Measurements from ENCODE around the gene TMEM17. TPM values are rescaled to one million over a fixed set of nuclear protein-coding genes. Genes with fewer than 3 reads are reported as not detected.

The TMEM17 gene
- total and polyA plus RNA-seq, 9 of the 15 experiments (the other 6 are each of a cell fraction or from before 2014, with no cell fraction given), result 0.58 to 2.2 (median 1.2) TPM

- FAIRE-seq (no peak), ATAC-seq (no peak), DNase-seq (ENCODE audit: extremely low read depth in 1 of 4, low spot score in 3 of 4) (no peak)
- H3K9ac ChIP-seq (ENCODE audit: insufficient read depth in 1 of 2, low read depth in 2 of 2, low read length in 2 of 2), result no peak overlapping the region
- in situ Hi-C loops (cut with MboI), result no loop called here
- H3K36me3 ChIP-seq (ENCODE audit: control insufficient read depth, insufficient read depth, low read length), result no peaks in the 10 kb centered on the region
- intact Hi-C loops (cut with micrococcal nuclease), result no loop called here
- H3K27me3 ChIP-seq (ENCODE audit: control insufficient read depth in 2 of 2, insufficient read depth in 2 of 2, low read length in 2 of 2), result peaks cover 2 to 18% of the 10 kb centered on the region in 2 experiments; a peak in 2 of 5 replicates
- H3K4me1 ChIP-seq (replicated peaks in 1 of 2; ENCODE audit: control insufficient read depth in 2 of 2, insufficient read depth in 2 of 2, low read length in 2 of 2), result no peaks in the 10 kb centered on the region
- ChIA-PET POLR2A (interaction anchor here (0.6 kb wide), 1 partner anchor 21 kb away, joined by 3 read pairs; no protein-coding TSS in a partner anchor), CTCF (ENCODE audit: low intra/inter-chr PET ratio) (no interaction called here)
- WGBS (ENCODE audit: insufficient coverage, low coverage, missing lambda C conversion rate), result 0% methylated on average over 1 of the region's 1 CpG
- H3K4me2 ChIP-seq (ENCODE audit: insufficient read depth, low read length), result no peak overlapping the region
- H3K4me3 ChIP-seq, result no peak overlapping the region
- no peaks in the 10 kb centered on the region for H3K79me2 ChIP-seq (ENCODE audit: control insufficient read depth, insufficient read depth, low read length)
- no peak overlapping the region for H3K27ac ChIP-seq (ENCODE audit: extremely low read depth, low read depth, low read length)
- H2AFZ ChIP-seq (ENCODE audit: low read depth, low read length), result no peak overlapping the region
- H3K9me1 ChIP-seq (ENCODE audit: control insufficient read depth, insufficient read depth, low read length), result no peaks in the 10 kb centered on the region
- no TSS peak for BruUV-seq (replicated peaks)
- no peak for TF ChIP-seq ZNF277 (CRISPR knock-in tag; IDR thresholded peaks at IDR 0.05; ENCODE audit: borderline replicate concordance)
- no peak for TF ChIP-seq USF2 (CRISPR knock-in tag; IDR thresholded peaks at IDR 0.05)
- TF ChIP-seq ZNF174 (CRISPR knock-in tag; IDR thresholded peaks at IDR 0.05), result no peak
- TF ChIP-seq CREB1 (IDR thresholded peaks at IDR 0.05), result no peak
- no peak for TF ChIP-seq CREB1 (CRISPR knock-in tag; IDR thresholded peaks at IDR 0.05)
- TF ChIP-seq RAD51 (IDR thresholded peaks at IDR 0.05; ENCODE audit: borderline replicate concordance, low read depth), result 0 out of 2 replicates have a peak, but pooled peaks have one; percentile 11
- no peak for TF ChIP-seq ATF6 (CRISPR knock-in tag; IDR thresholded peaks at IDR 0.05)
- TF ChIP-seq NR4A1 (CRISPR knock-in tag; IDR thresholded peaks at IDR 0.05), result no peak
- TF ChIP-seq NR4A1 (tag; IDR thresholded peaks at IDR 0.05), result no peak
- no peaks in the 10 kb centered on the region for H4K20me1 ChIP-seq (replicated peaks; ENCODE audit: control insufficient read depth, insufficient read depth, low read length)
- no peaks in the 10 kb centered on the region for H3K9me3 ChIP-seq (replicated peaks; ENCODE audit: control insufficient read depth, insufficient read depth, low read depth, low read length)
These were observed 36.9 kb downstream of the TMEM17 start for GRCh38 chr2:62469114-62469513.
